GM18505 (cell line): ENCODE measurements around the gene SOS1.
"Not testable (repeated sequence)": the region's sequence is repeated elsewhere in the genome, so short reads cannot be mapped to it uniquely, and the experiment has no call there.

ENCODE experiments used
- ATAC-seq: cut with Tn5 transposase; IDR thresholded peaks from one replicate; pipeline ENCODE4 v1.9.1; 2021; ENCODE audit not compliant: unreplicated experiment
- POLR2A ChIP-seq: IDR thresholded peaks from 4 replicates; pipeline ENCODE4 v1.6.1; 2011; ENCODE audit warnings: borderline replicate concordance; ENCODE audit not compliant: insufficient read depth, insufficient read length; ENCODE audit errors: extremely low read depth

Gene SOS1

DNA sequence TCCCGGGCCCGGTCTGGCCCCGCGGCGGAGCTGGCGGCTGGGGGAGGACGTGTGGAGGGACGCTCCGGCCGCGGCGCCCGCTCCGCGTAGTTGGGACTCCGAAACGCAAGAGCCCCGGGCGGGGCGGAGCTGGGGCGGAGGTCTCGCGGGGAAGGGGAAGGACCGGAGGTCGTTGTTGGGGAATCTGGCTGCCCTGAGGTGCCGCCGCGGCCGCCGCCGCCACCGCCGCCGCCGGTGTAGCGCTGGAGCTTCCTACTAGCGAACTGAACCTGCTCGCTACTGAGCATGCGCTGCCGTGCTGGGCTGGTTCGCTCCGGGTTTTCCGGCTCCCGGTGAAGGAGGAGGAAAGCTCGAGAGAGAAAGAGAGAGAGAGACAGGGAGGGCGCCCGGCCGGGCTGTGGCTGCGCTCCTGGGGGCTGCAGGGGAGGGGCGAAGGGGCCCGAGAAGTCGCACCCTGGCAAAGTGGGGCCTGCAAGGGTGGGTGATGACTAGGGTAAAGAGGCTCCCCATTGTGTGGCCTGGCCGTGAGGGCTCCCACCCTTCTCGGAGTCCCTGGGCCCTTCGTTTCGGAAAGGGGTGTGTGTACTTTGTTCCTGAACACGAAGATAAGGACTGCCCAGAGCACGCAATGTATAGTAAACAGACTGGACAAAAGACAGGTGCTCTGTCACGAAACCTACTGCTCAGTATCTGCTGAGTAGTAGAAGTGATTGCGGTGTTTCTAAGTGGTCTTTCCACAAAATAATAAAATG lies at the start of gene SOS1:
TSS of gene SOS1 (minus strand) at position 281 of the 752 bp plus-strand sequence. CDS start 629 bp downstream, outside the sequence.
- ATAC-seq = peak; percentile 45
- peak; percentile 90 for TF ChIP-seq POLR2A

DNA sequence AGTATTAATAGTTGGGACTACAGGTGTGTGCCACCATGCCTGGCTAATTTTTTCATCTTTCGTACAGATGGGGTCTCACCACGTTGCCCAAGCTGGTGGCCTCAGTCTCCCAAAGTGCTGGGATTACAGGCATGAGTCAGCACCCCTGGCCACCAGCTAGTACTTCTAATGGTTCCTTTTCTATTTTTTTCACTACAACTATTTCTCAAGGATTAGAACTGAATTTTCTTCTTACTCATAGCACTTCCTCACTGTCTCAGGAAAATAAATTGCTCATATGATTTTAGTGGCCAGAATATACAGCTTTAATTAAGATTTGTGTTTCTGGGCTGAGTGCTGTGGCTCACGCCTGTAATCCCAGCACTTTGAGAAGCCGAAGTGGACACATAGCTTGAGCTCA lies 43.2 kb upstream of the SOS1 start:
- TF ChIP-seq POLR2A = no peak
- ATAC-seq = no peak

DNA sequence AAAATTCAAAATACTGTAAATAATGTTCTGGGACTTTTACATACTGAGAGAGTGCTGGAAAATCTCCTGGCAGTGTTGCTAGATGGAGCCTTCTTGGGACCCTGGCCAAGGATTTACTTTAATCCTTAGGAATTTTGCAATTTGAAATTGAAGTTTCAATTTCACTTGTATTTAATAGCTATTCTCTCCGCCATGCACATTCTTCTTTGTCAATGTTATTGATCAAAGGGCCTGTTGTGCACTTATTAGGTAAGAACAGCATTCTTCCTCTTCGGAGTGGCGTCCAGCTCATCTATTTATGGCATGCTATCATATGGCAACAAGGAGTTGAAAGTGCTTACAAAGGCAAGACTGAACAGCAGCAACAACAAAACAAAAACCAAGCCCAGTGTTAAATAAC lies 40.1 kb upstream of the SOS1 start:
- ATAC-seq = no peak
- no peak for TF ChIP-seq POLR2A

DNA sequence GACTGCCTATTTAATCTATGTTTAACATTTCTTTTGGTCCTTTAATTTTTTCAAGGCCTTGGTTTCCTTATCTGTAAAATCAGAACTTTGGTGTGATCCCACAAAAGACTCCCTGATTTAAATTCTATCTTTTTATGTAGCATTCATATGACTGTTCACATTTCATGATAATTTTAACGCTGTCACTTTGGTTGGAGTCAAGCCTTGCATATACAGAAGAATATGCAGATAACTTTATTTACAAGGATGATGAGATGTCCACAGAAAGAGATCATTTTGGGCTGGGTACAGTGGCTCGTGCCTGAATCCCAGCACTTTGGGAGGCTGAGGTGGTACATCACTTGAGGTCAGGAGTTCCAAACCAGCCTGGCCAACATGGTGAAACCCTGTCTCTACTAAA lies 38.4 kb upstream of the SOS1 start:
- TF ChIP-seq POLR2A = no peak
- no peak for ATAC-seq

DNA sequence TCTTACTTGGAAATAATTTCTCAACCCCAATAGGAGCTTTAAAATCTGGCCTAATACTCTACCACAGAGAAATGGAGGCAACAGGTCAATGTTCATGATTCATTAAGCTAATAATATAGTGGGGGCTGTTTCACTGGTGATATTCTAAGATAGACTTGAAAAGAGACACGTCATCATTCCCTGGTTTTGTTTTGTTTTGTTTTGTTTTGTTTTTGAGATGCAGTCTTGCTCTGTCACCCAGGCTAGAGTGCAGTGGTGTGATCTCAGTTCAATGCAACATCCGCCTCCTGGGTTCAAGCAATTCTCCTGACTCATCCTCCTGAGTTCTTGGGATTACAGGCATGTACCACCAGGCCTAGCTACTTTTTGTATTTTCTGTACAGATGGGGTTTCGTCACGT lies 37.5 kb upstream of the SOS1 start:
- ATAC-seq = no peak
- TF ChIP-seq POLR2A = no peak

DNA sequence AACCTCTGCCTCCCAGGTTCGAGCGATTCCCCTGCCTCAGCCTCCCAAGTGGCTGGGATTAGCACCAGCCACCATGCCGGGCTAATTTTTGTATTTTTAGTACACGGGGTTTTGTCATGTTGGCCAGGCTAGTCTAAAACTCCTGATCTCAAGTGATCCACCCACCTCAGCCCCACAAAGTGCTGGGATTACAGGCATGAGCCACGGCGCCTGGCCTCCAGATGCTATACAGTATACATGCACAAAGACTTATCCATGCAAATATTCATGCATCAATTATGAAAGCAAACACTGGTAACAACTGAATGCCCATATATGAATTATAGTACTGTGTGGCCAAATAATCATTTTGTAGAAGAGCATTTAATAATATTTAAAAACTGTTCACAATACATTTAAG lies 36.0 kb upstream of the SOS1 start:
- no peak for ATAC-seq

DNA sequence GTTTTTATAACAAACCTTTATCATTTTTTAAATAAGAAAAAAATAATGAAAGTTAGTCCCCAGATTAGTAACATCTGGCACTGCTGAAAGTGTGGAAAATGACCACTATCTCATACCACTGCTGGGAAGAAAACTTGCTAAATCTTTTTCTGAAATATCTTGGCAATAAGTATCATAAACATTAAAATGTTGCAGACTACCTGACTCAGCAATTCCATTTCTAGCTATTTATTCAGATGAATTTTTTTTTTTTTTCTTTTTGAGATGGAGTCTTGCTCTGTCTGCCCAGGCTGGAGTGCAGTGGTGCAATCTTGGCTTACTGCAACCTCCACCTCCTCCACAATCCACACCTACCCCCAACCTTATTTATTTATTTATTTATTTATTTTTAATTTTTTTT lies 35.3 kb upstream of the SOS1 start:
- TF ChIP-seq POLR2A = no peak
- no peak for ATAC-seq

More for the DNA sequence above, 36.0 kb upstream of the SOS1 start:
- TF ChIP-seq POLR2A = no peak

DNA sequence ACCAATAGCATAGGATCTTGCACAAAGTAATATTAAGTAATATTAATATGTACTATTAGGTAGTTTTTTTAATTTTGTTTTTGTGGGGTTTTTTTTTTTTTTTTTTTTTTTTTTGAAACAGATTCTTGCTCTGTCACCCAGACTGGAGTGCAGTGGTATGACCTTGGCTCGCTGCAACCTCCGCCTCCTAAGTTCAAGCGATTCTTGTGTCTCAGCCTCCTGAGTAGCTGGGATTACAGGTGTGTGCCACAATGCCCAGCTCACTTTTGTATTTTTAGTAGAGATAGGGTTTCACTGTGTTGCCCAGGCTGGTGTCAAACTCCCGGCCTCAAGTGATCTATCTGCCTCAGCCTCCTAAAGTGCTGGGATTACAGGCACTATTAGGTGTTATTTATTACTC lies 34.7 kb upstream of the SOS1 start:
- ATAC-seq = not testable (repeated sequence)

DNA sequence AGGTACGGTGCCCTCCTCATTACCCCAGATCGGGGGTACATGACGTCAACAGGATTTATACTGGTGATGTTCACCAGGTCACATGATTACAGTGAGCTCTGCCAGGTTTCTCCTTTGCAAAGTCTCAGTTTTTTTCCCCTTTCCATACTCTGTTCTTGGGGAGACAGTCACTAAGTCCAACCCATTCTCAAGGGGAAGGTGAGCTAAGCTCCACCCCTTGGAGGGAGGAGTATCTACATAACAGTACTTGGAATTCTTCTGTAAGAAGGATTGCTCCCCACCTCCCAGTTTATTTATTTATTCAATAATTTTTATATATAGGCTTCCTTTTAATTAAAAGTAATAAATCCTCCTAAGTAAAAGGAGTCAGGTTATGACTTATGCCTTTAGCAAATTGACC lies 34.1 kb upstream of the SOS1 start:
- TF ChIP-seq POLR2A = no peak
- ATAC-seq = no peak

DNA sequence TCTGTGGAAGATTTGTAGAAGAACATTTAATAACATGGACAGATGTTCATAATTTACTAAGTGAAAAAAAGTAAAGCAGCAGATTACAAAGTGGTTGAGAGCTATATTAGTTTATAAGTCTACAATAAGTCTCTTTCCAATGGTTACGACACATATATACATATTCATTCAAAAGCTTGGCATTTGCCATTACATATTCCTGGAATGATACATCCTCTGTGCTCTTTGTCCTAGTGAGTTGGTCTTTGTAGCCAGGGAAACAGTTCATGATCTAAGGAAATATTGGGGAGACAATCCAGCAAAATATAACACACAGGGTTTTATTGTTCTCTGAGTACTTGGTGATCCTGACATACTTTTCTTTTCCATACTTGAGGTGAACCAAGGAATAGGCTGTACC lies 32.5 kb upstream of the SOS1 start:
- ATAC-seq = no peak
- no peak for TF ChIP-seq POLR2A

DNA sequence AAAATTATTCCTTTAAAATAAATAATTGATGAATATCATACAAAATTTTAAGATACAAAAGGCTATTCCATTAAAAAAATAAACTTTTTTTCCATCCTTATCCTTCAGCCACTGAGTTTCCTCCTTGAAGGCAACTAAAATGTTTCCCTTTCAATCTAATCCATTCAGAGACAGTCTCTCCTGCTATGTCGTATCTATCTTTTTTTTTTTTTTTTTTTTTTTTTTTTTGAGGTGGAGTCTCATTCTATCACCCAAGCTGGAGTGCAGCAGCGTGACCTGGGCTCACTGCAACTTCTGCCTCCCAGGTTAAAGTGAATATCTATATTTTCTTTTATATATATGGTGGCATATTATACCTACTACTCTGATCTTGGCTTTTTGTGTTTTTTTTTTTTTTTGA lies 31.7 kb upstream of the SOS1 start:
- no peak for TF ChIP-seq POLR2A
- no peak for ATAC-seq

DNA sequence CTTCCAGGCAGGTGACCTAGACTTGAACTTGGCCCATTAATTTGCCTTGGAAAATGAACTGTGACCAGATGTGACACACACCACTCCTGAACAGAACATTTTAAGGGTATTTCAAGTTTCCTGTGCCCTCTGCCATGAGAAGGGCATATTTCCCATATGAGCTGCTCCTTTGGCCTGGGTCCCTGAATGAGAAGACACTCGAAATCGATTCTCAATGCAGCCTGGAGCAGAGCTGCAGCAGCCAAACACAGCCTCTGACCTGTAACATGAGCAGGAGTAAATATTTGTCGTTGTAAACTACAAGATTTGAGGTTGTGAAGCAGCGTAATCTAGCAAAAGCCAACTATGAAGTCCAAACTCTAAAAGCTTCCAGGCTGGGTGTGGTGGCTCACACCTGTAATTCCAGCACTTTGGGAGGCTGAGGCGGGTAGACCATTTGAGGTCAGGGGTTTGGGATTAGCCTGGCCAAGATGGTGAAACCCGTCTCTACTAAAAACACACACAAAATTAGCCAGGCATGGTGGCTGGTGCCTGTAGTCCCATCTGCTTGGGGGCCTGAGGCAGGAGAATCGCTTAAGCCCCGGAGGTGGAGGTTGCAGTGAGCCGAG lies 30.1 kb upstream of the SOS1 start:
- no peak for ATAC-seq
- TF ChIP-seq POLR2A = no peak

DNA sequence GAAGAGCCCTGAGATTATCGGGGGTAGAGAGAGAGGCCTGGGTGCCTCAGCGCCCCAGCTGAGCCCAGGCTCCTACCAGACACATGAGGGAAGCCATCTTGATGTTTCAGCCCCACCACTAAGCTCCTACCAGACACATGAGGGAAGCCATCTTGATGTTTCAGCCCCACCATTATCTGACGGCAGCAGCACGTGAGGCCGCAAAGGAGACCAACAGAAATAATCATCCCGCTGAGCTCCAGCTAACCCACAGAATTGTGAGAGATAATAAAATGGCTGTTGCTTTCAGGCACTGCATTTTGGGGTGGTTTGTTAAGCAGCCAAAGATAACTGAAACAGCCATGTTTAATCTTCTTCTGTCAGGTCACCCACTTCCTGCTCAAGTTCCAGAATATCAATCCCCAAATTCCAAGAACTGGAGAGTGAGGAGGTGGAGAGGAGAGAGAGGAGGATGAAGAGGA lies 29.3 kb upstream of the SOS1 start:
- ATAC-seq = no peak
- no peak for TF ChIP-seq POLR2A

DNA sequence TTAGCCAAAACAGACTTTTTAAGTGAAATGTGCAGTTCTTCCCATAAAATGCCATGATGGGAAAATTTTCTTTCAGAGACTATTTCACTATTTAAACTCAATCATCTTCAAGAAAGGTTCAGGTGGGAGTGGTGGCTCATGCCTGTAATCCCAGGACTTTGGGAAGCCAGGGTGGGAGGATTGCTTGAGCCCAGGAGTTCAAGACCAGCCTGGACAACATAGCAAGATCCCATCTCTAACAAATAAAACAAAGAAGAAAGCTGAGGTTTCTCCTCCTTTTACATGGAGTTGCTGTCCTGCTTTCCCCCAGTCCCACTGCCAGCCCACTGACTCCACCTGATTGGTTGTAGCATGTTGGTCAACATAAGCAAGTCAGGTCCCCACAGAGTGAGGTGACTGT lies 25.8 kb upstream of the SOS1 start:
- no peak for TF ChIP-seq POLR2A
- ATAC-seq = no peak
